HG03095 (cell line): Measurements from ENCODE around the gene RANBP6.
"Not testable (repeated sequence)": the region's sequence is repeated elsewhere in the genome, so short reads cannot be mapped to it uniquely, and the experiment has no call there.

Experiments used
- ATAC-seq: cut with Tn5 transposase; IDR thresholded peaks from one replicate; pipeline ENCODE4 v1.9.1; 2021; ENCODE audit warnings: moderate library complexity; ENCODE audit not compliant: unreplicated experiment

Gene RANBP6

DNA sequence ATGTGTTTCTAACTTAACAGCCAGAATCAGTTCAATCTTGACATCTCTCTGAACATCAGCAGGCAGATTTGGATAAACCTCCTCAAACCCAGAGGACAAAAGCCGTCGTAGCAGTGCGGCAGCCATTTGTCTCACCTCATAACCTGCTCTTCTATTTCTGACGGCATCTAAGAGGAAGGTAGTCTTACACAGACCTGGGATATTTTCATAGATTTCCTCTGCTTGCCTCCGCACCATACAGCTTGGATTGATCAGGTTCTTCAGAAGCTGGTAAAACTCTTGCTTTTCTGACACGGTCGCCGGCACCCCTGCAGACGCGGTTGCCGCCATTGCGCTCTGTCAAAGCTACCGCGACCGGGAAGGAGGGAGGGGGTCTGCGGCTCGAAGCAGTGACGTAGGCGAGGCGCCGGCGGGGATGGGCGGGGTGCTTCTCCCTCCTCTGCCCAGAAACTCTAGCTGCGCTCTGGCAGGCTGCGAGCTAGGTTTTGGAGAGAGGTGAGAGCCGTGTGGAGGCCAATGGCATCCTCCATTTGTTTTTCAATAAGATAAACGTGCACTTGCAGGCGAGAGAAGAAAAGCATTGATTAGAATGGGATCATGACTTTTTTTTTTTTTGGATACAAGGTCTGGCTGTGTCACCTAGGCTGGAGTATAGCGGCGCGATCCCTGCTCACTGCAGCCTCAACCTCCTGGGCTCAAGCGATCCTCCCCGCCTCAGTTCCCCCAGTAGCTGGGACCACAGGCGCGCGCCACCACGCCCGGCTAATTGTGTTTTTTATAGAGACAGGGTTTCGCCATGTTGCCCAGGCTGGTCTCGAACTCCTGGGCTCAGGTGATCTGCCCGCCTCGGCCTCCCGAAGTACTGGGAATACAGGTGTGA is at the start of gene RANBP6:
Gene RANBP6 (minus strand): TSS at position 347 of the 880 bp plus-strand sequence. CDS start 17 bp downstream, at position 330.
- peak; percentile 98 for ATAC-seq

DNA sequence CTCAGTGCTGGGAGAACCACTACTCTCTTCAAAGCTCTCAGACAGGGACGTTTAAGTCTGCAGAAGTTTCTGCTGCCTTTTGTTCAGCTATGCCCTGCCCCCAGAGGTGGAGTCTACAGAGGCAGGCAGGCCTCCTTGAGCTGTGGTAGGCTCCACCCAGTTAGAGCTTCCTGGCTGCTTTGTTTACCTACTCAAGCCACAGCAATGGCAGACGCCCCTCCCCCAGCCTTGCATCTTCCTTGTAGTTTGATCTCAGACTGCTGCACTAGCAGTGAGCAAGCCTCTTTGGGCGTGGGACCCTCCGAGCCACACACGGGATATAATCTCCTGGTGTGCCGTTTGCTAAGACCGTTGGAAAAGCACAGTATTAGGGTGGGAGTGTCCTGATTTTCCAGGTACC is 47.7 kb upstream of the RANBP6 start:
- not testable (repeated sequence) for ATAC-seq

DNA sequence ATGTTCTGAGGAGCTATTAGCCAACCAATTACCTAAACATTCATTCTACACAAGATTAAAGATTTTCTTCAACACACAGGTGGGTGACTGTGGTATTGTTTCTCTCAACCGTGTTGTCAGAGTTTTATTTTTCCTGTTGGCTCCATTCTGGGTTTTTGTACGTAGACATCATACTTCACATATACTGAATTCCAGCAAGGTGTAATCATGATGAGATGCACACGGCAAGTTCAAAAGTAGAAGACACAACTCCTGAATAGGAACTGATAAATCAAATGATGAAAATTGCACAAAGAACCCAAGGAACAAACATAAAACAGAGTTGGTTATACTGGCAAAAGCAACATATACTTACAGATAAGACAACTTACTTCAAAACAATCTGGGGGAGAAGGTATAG is 40.2 kb upstream of the RANBP6 start:
- ATAC-seq: no peak

DNA sequence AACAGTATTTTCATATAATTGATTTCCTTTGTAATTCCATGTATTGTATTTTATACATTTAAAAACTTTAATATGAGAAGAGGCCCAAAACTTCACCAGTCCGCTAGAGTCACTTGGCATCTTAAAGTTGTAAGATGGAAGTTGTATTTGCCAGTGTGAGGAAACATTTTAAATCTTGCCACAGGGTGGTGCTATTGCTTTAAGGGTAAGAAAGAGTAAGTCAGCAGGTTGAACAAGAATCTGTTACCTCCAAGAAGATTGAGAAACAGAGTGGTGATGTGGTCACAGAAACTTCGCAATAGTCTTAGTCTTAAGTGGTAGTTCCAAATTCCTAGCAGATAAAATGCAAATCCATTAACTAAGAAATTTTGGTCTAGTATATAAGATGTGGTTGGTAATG is 39.8 kb upstream of the RANBP6 start:
- ATAC-seq: peak; percentile 44

DNA sequence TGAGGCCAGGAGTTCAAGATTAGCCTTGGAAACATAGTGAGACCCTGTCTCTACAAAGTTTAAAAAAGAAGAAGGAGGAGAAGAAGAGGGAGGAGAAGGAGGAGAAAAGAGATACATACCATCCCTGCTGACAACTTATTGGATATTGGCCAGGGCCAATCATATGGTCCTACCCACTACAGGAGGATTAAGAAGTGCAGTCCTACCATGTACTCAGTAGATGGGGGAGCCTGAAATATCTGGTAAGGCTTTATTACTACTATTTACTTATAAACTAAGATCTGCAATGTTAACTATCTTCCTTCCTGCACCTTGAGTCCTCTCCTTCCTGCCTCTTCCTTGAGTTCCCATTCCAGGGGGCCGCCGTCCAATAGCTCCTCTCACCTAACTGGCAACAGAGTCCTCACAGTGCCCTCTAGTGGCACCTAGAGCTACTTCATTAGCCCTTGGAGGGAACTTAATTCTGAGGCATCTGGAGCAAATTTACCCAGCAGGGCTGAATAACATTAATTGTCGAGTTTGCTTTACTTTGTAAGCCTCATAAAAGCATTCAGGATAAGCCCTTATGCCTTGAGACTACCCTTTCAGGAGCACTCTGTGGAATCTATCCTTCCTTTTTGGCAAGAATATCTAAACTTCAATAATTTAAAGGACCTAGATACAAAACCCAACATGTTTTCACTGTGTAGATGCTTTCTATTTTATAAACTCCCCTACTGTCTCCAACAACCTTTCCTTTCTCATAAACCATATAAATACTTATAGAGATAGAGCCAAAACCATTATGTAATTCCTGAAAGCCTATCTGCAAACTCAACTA is 39.1 kb upstream of the RANBP6 start:
- ATAC-seq: no peak

DNA sequence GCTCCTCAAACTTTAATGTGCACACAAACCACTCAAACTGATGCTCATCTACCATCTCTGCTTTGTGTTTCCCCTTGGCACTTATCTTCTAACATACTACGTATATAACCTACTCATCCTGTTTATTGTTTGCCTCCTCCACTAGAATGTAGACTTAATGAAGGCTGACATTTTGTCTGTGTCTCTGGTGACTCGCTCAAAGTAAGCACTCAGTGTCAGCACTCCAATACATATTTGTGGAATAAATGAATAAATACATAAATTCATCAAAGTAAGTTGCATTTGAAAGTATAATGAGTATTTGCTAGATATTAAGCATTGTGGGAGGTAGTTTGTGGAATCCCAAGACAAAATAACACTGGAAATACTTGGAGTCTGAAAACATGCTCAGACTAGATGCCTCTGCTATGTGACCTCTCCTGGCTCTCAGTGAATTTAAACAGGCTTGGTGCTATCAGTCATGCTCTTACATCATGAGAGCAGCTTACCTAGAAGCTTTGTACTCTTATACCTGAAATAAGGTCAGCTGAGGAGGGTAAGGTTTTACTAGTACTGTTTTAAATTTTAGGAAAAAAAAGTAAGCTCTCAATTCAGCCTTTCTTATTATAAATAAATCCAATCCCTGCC is 37.0 kb upstream of the RANBP6 start:
- ATAC-seq: no peak

DNA sequence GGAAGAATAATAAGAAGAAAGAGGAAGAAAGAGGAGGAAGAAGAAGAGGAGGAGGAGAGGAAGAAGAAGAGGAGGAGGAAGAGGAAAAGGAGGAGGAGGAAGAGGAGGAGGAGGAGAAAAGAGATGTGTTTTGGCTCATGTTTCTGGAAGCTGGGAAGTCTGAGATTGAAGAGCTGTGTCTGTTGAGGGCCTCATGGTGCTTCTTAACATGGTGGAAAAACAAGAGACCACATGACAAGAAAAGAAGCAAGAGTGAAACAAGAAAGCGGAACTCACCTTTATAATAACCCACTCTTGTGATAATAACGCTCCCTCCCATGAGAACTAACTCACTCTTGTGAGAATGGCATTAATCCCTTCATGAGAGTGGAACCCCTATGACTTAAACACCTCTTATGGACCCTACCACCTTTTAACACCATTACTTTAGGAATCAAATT is 36.1 kb upstream of the RANBP6 start:
- ATAC-seq: peak; percentile 56

DNA sequence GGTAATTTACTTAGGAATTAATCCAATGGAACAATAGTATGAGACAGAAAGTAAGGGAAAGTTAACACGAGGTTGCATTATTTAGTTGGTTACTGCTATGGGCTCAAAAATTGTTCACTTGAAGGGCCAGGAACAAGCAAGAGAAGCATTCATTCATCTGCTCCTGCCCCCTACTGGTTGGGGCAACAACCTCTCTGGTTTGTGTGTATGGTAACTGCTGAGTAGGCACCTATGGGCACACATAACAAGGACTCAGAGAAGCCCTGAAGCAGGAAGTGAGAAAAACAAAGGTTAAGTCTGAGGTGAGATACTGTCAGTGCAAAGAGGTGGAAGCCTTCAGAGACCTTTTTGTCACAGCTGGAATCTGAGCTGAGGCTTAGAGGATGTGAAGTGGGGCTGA is 34.4 kb upstream of the RANBP6 start:
- ATAC-seq: peak; percentile 45

DNA sequence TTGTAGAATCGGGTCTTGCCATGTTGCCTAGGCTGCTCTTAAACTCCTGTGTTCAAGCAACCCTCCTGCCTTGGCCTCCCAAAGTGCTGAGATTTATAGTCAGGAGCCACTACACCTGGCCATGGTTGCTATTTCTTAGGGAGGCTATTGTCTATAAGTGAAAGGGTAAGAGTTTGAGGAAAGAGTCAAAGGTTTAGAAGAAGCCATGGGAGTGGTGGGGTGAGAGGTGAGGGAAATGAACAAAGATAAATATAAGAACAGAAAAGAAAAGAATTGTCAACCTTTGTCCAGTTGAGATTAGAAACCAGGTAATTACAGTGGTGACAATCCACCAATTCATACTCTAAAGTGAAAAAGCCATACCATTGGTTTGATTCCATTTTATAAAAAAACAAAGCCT is 32.6 kb upstream of the RANBP6 start:
- ATAC-seq: no peak

DNA sequence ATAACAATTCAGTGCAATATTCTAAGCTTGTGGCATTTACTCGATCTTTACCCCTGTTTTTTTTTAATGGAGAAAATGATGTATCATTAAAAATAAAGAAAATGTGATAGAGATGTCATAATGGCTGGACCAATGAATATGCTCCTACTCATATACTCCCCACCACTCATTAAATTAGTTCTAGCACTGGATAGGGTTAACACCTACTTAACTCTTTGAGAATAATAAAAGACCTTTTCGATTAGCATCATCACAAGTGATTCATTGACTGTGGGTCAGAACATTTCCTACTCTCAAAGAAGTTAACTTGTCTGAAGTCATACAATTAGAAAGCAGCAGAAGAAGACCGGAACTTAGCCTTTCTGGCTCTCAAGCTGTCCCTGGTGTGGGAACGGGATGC is 31.6 kb upstream of the RANBP6 start:
- ATAC-seq: no peak

DNA sequence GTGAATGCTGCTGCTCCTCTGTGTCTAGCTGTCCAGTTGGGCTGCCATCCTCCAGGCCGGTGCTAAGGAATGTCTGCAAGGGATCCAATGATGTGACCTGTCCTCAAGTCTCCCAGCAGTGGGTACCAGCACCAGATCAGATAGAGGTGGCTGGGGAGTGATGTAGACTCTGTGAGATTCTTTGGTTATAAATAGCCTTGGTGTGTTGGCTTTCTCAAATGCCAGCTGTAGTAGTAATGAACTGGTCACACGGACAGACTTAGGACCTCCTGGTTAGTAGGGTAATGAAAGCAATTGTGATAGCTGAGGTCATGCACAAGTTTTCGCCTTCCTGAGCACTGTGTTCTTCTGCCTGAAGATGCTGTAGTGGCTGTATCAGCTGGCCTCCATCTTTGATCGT is 29.9 kb upstream of the RANBP6 start:
- no peak for ATAC-seq

DNA sequence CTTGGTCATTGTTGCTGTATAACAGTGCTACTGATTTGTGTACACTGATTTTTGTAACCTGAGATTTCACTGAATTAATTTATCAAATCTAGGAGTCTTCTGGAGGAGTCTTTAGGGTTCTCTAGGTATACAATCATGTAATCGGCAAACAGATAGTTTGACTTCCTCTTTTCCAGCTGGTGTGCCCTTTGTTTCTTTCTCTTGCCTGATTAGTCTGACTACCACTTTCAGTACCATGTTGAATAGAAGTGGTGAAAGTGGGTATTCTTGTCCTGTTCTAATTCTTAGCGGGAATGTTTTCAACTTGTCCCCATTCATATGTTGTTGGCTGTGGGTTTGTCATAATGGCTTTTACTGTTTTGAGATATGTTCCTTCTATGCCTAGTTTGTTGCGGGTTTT is 24.7 kb upstream of the RANBP6 start:
- no peak for ATAC-seq

DNA sequence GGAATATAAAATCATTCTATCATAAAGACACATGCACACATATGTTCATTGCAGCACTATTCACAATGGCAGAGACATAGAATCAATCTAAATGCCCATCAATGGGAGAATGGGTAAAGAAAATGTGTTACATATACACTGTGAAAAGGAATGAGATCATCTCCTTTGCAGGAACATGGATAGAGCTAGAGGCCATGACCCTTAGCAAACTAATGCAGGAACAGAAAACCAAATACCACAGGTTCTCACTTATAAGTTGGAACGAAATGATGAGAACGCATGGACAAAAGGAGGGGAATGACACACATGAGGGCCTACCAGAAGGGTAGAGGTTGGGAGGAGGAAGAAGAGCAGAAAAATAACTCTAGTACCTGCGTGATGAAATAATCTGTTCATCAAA is 21.0 kb upstream of the RANBP6 start:
- ATAC-seq: no peak

DNA sequence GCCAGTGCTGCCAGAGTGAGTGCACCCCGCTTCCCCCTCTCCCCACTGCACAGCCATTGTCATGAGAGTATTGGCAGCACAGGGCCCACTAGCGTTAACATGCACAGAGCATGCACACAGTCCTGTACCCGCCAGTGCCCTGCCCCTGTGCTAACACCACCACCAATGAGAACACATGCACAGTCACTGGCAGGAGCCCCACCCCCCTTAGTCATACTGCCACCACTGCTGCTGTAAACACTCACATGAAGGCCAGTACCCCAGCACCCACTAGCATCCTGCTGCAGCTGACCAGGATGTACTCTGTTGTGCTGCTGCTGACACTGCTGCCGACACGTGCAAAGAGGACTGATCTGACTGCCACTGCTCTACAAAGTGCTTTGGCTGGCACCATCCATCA is 19.5 kb upstream of the RANBP6 start:
- ATAC-seq: no peak

DNA sequence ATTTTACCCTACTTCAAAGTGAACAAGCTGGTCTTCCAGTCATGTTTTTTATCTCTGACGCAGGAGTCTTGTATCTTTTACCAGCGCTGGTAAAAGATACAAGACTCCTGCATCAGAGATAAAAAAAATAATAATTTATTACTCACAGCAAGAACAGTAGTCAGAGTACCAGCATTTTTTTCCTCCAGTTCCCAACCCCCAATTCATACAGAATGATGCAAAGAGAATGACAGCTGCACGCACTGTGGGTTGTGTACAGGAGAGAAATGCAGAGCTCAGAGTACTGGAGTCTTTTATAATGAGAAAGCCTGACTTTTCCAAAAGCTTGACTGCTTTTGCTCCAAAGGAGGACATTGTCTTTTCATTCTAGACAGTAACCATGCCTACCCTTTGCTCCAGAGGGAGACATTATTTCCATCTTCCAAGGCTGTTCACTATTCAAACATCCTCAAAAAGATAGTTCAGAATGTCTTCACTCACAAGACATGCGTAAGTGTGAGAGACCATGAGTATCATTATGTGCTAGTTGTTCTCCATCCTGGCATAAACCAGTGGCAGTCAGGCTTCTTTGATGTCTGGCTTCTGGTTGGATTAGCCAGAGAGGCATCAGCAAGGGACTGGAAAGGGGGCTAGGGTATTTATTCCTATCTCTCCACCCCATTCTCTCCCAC is 14.3 kb upstream of the RANBP6 start:
- ATAC-seq: no peak

DNA sequence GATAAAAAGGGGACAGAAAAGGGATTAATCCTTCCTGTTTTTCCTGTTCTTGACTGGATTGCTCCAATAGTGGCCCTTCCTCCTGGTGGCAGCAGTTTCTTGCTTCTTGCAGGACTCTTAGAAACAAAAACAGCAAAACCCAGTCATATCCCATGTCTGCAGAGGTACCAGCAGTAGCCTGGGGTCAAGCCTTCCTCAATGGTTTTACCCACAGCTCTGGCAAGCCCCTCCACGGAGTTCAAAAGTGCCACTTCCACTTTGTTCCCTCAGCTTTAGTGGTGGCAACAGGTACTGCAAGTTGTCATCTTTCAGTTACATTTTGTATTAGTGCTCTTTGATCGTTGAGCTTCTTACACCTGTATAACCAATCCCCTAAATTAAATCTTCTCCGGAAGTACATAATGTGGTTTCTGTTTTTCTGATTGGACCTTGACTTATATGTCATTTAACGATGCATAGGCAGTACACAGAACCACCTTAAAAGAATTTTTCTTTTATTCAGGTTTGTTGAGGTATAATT is 8.7 kb upstream of the RANBP6 start:
- ATAC-seq: peak; percentile 70

DNA sequence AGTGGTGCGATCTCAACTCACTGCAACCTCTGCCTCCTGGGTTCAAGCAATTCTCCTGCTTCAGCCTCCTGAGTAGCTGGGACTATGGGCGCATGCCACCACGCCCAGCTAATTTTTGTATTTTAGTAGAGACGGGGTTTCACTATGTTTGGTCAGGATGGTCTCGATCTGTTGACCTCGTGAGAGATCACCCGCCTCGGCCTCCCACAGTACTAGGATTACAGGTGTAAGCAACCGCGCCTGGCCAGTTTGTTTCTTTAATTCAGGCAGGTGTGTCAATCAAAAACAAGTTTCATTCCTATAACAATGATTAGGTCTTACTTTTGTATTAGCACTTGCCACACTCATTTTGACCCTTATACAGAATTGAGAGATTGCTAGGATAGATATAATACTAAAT is 1.6 kb upstream of the RANBP6 start:
- ATAC-seq: not testable (repeated sequence)

DNA sequence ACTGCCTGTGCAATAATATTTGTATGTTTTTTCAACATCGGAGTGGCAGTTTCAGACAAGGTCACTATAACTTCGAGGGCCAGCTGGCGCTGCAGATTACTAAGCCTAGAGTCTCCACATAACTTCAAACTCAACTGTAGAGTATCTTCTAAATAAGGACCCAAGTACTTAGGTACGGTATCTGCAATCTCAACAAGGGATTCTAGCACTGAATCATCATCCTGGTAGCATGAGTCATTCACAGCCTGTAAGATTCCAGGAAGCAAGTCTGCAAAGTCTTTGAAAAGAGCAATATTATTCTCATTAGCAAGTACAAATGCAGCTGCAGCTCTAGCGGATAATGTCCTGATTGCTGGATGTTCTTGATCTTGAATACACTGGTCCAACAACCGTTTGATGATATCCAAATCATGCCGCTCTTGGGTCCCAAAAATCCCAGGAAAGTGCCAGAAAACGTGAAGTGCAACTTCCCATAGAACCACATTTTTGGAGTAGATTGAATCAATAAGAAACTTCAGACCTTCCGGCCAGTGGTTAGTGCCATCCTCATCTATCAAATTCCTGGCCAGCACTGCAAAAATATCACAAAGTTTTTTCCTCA is 654 bp downstream of the RANBP6 start:
- ATAC-seq: no peak

DNA sequence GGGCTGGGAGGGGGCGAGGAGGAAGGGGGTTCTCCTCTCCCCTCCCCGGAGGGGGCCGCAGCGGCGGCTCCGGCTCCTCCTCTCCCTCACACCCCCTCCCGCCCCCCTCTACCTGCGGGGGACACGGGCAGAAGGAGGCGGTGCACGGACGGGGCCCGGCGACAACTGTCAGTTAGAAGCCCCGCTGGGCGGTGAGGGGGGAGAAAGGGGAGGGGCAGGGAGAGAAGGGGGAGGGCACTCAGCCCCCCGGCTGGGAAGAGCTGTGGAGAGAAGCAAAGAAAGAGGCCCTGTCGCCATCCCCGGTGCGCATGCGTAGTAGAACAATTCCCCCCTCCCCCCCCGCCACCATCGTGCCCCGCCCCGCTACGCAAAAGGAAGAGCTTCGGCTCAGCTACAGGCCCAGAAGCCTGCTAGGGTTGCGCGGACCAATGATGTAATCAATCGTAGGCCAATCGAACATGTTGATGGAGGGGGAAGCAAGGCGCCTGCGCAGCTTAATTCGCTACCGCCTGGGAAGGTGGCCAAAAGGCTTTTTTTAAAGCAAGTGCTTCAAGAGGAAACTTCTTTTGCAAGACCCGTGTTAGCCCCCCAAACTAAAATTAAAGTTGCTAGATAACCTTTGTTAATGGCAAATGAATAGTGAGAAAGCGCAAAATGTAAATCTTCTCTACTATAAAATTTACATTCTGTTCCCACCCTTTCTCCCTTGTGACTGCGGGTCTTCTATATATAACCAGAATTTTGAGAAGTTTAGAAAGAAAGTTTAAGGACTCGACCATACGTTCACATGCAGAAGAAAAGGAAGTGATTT is 7.0 kb downstream of the RANBP6 start:
- ATAC-seq: peak; percentile 60
